IPS-NIHi7 (cell line): Measurements from ENCODE around the gene ACAD10.
"Not testable (repeated sequence)": the region's sequence is repeated elsewhere in the genome, so short reads cannot be mapped to it uniquely, and the experiment has no call there.

ENCODE experiments used
- DNase-seq: peaks from one replicate; pipeline ENCODE4 v3.0.0; 2012; ENCODE audit warnings: mixed read lengths; ENCODE audit errors: extremely low spot score

Gene ACAD10

GRCh38 chr12:111749391-111749790 is 63.5 kb downstream of the ACAD10 start:
- DNase-seq = no peak

GRCh38 chr12:111753144-111753881 is 67.5 kb downstream of the ACAD10 start:
- DNase-seq = peak; percentile 97

GRCh38 chr12:111754671-111755070 is 68.8 kb downstream of the ACAD10 start:
- no peak for DNase-seq

GRCh38 chr12:111756196-111756595 is 70.3 kb downstream of the ACAD10 start:
- no peak for DNase-seq

GRCh38 chr12:111756681-111757080 is 70.8 kb downstream of the ACAD10 start:
- no peak for DNase-seq

- no peak for DNase-seq
Observed at GRCh38 chr12:111757361-111758119, 71.7 kb downstream of the ACAD10 start.

- no peak for DNase-seq
Observed at GRCh38 chr12:111758120-111758561, 72.3 kb downstream of the ACAD10 start.

GRCh38 chr12:111759271-111759670 is 73.4 kb downstream of the ACAD10 start:
- no peak for DNase-seq

- no peak for DNase-seq
Observed at GRCh38 chr12:111759991-111760390, 74.1 kb downstream of the ACAD10 start.

- no peak for DNase-seq
Observed at GRCh38 chr12:111761099-111761498, 75.2 kb downstream of the ACAD10 start.

GRCh38 chr12:111761706-111762105 is 75.9 kb downstream of the ACAD10 start:
- DNase-seq = no peak

GRCh38 chr12:111763552-111763951 is 77.7 kb downstream of the ACAD10 start:
- DNase-seq = not testable (repeated sequence)

- no peak for DNase-seq
Observed at GRCh38 chr12:111764120-111764821, 78.4 kb downstream of the ACAD10 start.

- DNase-seq = peak; percentile 99
Observed at GRCh38 chr12:111766608-111767361, 80.9 kb downstream of the ACAD10 start, which contains the start of gene ALDH2. Gene ALDH2, plus strand, starts transcription at chr12:111766933. Its CDS starts 50 bp downstream, at chr12:111766983.

GRCh38 chr12:111767362-111768158 is 81.7 kb downstream of the ACAD10 start:
- peak; percentile 49 for DNase-seq

GRCh38 chr12:111768159-111768895 is 82.5 kb downstream of the ACAD10 start:
- DNase-seq = no peak

GRCh38 chr12:111769599-111769998 is 83.7 kb downstream of the ACAD10 start:
- DNase-seq = no peak

GRCh38 chr12:111773801-111774551 is 88.1 kb downstream of the ACAD10 start:
- DNase-seq = no peak
